Measurements from ENCODE around the gene SAMD10. TPM values are rescaled to one million over a fixed set of nuclear protein-coding genes. Genes with fewer than 3 reads are reported as not detected.

SAMD10 gene
- 0.58 and 0.99 TPM in 2 replicates for total RNA-seq

GRCh38 chr20:63979557-63980316 is at the start of gene SAMD10:
Gene SAMD10 (minus strand): TSS chr20:63979642. CDS start chr20:63979467, 175 bp downstream.

GRCh38 chr20:63980806-63981728 is 1.6 kb upstream of the SAMD10 start, which contains the start of gene PRPF6:
Gene PRPF6 (plus strand): TSS chr20:63981132. CDS start chr20:63981246, 114 bp downstream.

GRCh38 chr20:63969838-63970713 is 9.4 kb downstream of the SAMD10 start, which contains the start of gene ZNF512B:
Gene ZNF512B (minus strand): TSS chr20:63969930. CDS start chr20:63967950, 1,980 bp downstream.

GRCh38 chr20:63955827-63956663 is 23.4 kb downstream of the SAMD10 start, which contains the start of gene UCKL1:
Gene UCKL1 (minus strand): TSS chr20:63956416. CDS start chr20:63956372, 44 bp downstream.

Other genes starting within 250 kb of the SAMD10 start
- gene LIME1, start 243.0 kb downstream of the SAMD10 start, total RNA-seq, result 6.1 and 9.3 TPM in 2 replicates
- 39.1 and 85.3 TPM in 2 replicates for gene SLC2A4RG, start 239.9 kb downstream of the SAMD10 start, total RNA-seq
- gene ZBTB46, start 148.4 kb downstream of the SAMD10 start, total RNA-seq, result 9.9 and 17.5 TPM in 2 replicates
- not detected in 2 replicates for gene ABHD16B, start 118.1 kb downstream of the SAMD10 start, total RNA-seq
- gene TPD52L2, start 114.4 kb downstream of the SAMD10 start, total RNA-seq, result 194 and 202 TPM in 2 replicates
- 54.8 and 77.4 TPM in 2 replicates for gene DNAJC5, start 84.5 kb downstream of the SAMD10 start, total RNA-seq
- gene UCKL1, start 23.2 kb downstream of the SAMD10 start, total RNA-seq, result 21.4 and 22.7 TPM in 2 replicates
- gene ZNF512B, start 9.7 kb downstream of the SAMD10 start, total RNA-seq, result 7.6 and 11.6 TPM in 2 replicates
- 66.0 and 73.3 TPM in 2 replicates for gene PRPF6, start 1.5 kb upstream of the SAMD10 start, total RNA-seq
- gene C20orf204, start 56.5 kb upstream of the SAMD10 start, total RNA-seq, result 0.99 and 1.3 TPM in 2 replicates
- gene SOX18, start 70.0 kb upstream of the SAMD10 start, total RNA-seq, result 0.29 TPM in 1 of 2 replicates, not detected in the other
- 23.7 and 47.3 TPM in 2 replicates for gene TCEA2, start 83.6 kb upstream of the SAMD10 start, total RNA-seq
- gene RGS19, start 99.9 kb upstream of the SAMD10 start, total RNA-seq, result 7.4 and 48.0 TPM in 2 replicates
- 1.9 and 5.8 TPM in 2 replicates for gene OPRL1, start 100.4 kb upstream of the SAMD10 start, total RNA-seq
- gene LKAAEAR1, start 104.8 kb upstream of the SAMD10 start, total RNA-seq, result not detected in 2 replicates
- not detected in 2 replicates for gene NPBWR2, start 127.9 kb upstream of the SAMD10 start, total RNA-seq
- gene MYT1, start 184.8 kb upstream of the SAMD10 start, total RNA-seq, result under 0.01 TPM in 1 of 2 replicates, not detected in the other